ENCODE measurements around the gene AGAP4.
"Not testable (repeated sequence)": the region's sequence is repeated elsewhere in the genome, so short reads cannot be mapped to it uniquely, and the experiment has no call there.

AGAP4 gene

DNA sequence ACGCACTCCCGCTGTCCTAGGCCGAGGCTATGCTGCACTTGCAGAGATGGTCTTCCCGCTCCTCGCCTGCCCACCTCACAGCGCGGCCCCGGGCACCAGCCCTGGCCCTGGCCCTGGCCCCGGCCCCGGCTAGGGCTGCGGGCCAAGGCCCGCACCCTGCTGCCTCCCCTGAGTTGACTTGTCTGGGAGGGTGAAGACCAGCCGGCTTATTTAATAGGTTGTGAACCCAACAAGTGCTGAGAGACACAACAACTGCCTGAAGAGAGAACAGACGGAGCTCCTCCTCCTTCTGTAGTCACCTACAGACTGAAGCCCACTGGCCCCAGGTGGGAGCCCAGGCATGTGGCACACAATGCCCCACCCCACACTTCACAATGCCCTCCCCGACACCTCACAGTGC is at the start of gene AGAP4:
AGAP4 (minus strand) TSS at position 101 of the 400 bp plus-strand sequence. CDS start 153 bp downstream, outside the sequence.
- not testable (repeated sequence) for FAIRE-seq; DNase-seq (ENCODE audit: low spot score)

DNA sequence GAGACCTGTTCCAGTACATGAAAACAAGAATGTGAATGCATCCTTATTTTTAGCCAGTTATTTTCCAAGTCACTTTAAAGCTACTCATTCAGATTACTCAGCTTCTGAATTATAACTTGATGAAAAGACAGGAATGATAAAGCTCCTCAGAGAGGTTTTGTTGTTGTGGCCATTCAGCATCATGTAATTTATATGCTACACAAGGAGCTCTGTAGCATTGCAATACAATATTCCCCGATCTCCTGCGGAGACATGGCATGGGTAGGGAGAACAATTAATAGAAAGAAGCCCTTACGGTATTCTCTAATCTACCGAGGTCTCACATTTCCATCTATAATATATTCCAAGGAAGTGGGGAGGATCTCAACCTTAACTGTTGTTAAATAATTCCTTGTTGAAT is 43.4 kb upstream of the AGAP4 start:
- DNase-seq (ENCODE audit: low spot score); FAIRE-seq: not testable (repeated sequence)

DNA sequence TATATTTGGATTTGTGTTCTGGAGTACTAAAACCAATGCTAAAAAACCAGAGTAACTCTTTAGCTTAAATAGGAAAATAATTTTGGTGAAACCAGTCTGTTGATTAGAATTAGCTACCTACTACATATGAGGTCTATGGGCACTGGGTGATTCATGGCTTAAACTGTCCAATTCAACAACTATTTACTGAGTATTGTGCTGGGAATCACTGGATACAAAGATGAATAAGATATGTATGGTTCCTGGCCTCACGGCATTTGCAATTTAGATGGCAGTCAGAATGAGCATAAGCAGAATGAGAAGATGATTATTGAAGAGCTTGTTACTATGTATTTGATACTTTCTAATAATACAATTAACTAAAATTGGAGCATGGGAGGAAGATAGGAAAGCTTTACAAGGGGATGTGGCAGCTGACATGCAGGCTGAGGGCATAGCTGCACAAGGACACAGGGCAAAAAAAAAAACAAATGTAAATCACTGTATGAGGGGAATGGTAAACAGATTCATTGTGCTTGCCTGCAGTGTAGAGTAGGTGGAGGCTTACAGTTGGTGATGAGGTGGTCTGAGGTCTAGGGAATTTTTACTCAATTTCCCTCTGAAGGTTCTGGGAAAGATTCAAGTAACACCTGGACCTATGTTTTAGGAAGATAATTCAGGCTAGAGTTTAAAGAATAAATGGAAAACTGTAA is 42.4 kb upstream of the AGAP4 start:
- not testable (repeated sequence) for FAIRE-seq; DNase-seq (ENCODE audit: low spot score)

DNA sequence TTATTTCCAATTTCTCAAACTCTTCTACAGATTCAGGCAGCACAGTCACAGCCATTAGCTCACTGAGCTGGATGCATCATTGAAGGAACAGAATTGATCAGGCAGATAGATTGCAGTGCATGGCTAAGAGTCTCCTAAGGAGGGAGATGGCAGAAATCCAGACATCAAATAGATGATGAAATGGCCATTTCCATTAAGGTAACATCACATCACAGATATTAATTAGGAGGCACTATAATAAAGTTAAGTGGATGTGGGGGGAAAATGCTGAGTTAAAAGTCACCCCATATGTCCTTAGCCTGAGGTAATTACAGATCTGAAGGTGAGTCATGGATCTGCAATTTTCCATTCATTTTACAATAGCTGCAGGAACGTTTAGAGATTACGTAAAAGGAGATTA is 35.6 kb upstream of the AGAP4 start:
- FAIRE-seq; DNase-seq (ENCODE audit: low spot score): not testable (repeated sequence)

DNA sequence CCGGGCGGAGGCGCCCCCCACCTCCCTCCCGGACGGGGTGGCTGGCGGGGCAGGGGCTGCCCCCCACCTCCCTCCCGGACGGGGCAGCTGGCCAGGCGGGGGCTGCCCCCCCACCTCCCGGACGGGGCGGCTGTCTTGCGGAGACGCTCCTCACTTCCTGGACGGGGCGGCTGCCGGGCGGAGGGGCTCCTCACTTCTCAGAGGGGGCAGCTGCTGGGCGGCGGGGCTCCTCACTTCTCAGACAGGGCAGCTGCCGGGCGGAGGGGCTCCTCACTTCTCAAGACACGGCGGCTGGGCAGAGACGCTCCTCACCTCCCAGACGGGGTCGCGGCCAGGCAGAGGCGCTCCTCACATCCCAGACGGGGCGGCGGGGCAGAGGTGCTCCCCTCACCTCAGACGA is 18.1 kb upstream of the AGAP4 start:
- not testable (repeated sequence) for DNase-seq (ENCODE audit: low spot score); FAIRE-seq

DNA sequence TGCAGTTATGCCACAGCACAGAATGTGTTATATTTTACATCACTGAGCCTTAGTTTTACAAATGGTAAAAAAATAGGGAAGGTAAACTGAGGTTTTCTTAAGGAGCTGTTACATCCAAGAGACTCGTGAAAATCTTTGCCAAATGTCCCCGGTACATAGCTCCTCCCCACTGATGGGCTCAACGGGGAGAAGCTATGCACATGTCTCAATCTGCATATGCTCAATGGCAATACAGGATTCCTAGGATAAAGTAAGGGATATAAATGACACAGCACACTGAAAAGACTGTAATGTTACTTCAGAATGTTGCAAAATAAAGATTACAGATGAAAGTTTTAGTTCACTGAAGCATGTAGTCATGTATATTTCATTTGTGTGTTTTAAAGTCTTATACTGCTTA is 17.0 kb upstream of the AGAP4 start:
- not testable (repeated sequence) for FAIRE-seq; DNase-seq (ENCODE audit: low spot score)

DNA sequence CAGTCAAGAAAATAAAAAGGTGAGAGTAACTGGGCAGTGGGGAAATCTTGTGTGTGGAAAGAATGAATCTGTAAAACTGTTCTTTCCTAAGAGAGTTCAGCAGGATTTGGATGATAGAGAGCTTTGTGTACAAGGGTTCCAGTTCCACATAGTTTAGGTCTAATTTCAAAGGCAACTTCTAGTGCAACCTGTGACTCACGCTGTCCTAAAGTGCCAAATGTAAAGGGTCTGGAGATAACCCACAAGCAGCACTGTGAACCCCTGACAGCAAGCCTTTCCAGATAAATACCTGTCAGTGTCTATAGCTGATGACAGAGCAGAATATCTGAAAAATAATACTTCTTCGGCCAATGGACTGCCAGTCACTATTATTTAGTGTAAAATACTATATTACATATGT is 16.3 kb upstream of the AGAP4 start:
- FAIRE-seq; DNase-seq (ENCODE audit: low spot score): not testable (repeated sequence)

DNA sequence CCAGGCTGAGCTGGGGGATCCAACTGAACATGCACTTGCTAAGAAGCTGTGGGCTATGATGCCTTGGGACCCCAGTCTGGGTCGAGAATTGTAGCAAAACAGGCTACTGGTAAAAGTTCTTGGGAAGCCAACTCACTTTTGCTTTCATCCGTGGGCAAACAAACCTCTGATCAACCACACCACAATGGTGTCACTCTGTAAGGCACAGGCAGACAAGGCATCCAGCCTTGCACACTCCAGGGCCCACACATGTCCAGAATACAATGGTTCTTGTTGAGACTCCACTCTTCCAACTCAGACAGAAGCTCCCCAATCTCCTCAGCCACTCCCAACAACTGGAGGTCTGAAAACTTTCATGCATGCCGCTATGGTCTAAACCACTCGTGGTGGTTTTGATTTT is 10.6 kb upstream of the AGAP4 start:
- not testable (repeated sequence) for FAIRE-seq

DNA sequence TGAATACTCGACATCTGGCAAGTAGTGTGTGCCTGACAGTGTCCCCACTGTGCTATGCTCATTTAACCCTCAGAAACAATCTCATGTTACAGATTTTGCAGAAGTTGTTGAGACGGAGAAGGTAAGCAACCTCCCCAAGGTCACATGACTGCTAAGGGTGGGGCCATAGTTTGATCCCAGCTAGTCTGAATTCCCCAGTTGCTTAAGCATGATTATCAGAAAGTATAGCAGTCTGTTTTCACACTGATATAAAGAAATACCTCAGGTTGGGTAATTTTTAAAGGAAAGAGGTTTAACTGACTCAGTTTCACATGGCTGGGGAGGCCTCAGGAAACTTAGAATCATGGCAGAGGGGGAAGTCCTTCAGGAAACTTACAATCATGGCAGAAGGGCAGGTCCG is 1.2 kb upstream of the AGAP4 start:
- FAIRE-seq; DNase-seq (ENCODE audit: low spot score): not testable (repeated sequence)

More for the DNA sequence above, 10.6 kb upstream of the AGAP4 start:
- DNase-seq (ENCODE audit: low spot score), result not testable (repeated sequence)

DNA sequence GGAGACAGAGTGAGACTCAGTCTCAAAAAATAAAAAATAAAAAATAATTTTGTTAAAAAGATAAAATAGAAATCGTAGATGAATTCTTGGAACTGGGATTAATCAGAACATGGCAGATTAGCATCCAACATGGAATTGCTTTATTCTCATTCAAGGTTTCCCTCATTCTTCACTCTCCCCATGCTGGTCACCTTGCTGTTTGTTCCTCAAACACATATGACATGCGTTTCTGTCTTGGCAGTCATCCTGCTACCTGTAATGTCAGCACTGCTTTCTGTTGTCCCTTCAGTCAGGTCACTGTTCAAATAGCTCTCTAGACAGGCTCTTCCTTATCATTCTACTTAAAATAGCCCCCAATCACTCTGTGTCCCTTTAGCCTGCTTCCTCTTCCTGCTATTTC is 24.4 kb downstream of the AGAP4 start:
- FAIRE-seq; DNase-seq (ENCODE audit: low spot score): not testable (repeated sequence)

DNA sequence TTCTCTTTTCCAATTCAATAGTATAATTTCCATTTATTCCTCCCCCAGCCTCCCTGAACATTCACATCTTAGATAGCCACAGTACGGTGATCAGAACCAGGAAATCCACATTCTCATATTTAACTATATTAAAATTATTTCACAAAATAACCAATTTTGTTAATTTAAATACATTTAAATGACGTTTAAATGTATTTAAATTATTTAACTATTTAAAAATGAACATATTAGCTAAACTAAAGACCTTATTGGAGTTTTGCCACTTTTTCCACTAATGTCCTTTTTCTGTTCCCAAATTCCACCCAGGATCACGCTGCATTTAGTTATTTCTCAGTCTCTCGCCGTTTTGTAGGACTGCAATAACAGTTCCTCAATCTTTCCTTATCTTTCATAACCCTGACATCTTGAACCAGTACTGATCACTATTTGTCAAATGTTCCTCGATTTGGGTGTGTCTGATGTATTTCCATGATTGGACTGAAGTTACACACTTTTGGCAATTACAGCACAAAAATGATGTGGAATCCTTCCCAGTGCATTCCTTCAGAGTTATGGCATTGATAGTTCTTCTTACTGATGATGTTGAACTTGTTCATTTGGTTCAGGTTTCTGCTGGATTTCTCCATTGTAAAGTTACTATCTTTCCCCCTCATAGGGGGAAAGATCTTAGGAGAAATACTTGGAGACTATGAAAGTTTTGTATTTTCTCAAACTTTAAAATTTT is 27.0 kb downstream of the AGAP4 start:
- not testable (repeated sequence) for FAIRE-seq; DNase-seq (ENCODE audit: low spot score)

DNA sequence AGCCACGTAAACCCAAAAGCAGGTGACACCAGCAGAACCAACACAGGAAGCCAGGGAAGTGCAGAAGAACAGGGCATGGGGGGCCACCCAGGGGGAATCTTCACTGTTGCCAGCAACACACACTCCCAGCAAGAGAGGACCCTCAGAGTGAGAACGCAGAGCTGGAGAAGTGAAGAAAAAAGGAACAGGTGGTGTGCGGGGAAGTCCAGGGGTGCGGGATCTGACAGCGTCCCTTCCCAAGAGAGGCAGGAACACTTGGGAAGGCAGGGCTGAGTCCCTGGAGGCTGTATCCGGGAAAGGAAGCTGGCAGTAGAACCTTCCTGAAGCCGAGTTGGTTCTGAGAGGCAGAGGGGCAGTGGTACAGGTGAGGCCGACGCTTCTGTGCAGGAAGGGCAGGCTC is 27.7 kb downstream of the AGAP4 start:
- FAIRE-seq, result no peak
- no peak for DNase-seq (ENCODE audit: low spot score)

DNA sequence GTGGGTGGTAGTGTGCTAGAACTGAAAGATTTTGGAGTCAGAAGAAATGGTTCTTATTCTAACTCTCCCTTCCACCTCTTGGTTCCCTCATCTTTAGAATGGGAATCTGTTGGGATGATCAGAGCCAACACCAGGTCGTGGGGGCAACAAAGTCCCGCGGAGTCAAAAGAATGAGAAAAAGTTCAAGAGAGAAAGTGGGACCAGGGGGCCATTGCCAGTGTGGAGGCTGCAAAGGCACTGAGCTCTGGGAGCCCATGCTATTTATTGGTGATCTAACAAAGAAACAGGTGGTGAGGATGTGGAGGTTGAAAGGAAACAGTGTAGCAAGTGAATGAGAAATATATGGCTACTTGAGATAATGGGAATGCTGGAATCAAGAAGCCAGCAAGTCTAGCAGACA is 29.4 kb downstream of the AGAP4 start:
- no peak for DNase-seq (ENCODE audit: low spot score)
- no peak for FAIRE-seq

DNA sequence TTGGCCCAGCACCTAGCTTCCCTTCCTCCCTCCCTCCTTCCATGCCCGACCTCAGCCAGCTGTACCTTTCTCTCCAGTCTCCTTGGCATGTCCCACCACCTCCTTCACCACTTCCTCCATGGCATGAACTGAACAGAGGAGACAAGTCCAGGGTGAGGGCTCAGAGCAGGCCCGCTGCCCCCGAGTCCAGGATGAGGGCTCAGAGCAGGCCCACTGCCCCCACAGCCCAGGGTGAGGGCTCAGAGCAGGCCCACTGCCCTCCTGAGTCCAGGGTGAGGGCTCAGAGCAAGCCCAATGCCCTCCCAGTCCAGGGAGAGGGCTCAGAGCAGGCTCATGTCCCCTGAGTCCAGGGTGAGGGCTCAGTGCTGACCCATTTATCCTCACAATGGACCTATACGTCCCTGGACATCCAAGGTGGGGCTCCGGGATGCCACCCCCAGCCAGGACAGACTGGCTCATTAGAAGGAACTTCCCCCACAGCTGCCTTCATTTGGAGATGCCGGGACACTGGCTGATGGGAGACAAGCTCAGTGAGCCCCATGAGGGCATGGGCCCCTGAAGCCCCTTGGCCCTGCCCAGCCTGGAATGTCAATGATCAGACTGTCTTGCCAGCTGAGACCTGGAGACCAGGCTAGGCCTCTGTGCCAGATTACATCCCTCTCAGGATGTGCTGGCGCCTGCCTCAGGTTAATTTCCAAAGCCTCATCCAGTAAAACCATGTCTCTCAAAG is 30.0 kb downstream of the AGAP4 start:
- DNase-seq (ENCODE audit: low spot score) (no peak), FAIRE-seq (no peak)

DNA sequence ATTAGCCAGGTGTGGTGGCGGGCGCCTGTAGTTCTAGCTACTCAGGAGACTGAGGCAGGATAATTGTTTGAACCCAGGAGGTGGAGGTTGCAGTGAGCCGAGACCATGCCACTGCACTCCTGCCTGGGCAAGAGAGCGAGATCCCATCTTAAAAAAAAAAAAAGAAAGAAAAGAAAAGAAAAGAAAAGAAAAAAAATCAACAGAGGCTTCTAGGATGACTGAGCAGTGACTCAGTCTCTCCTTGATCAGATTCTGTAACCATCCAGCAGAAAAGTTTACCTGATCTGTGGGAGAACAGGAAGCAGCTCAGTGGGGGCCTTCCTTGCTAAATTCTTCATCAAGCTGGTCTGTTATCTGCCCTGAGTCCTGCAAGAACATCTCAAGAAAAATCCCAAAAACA is 33.2 kb downstream of the AGAP4 start:
- not testable (repeated sequence) for DNase-seq (ENCODE audit: low spot score); FAIRE-seq

DNA sequence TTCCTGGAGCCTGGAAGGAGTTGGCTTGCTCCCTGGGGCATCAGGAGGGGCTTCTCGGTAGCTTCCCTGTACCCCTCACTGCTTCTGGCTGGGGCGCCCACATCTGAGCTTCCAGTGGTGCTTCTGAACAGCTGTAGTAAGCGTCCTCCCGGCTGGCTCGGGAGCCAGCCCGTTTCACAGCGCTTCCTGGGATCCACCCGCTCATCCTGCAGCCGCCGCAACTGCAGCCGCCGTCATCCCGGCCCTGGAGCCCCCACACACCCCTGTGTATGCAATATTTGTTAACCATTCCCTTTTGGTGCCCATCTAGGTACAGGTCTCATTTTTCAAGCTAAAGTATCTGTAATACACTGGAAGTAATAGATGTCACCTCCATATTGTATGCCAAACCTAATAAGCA is 34.3 kb downstream of the AGAP4 start:
- FAIRE-seq; DNase-seq (ENCODE audit: low spot score): not testable (repeated sequence)

DNA sequence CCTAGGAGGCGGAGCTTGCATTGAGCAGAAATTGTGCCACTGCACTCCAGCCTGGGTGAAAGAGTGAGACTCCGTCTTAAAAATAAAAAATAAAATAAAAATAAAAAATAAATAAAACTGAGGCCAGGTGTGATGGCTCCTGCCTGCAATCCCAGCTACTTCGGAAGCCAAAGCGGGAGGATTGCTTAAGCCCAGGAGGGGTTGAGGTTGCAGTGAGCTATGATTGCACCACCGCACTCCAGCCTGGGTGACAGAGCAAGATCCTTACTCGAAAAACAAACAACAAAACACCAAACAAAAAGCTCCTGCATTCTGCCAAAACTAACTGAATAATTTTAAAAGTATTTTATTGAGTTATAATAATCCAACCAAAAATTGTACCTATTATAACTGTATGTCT is 36.2 kb downstream of the AGAP4 start:
- no peak for FAIRE-seq

DNA sequence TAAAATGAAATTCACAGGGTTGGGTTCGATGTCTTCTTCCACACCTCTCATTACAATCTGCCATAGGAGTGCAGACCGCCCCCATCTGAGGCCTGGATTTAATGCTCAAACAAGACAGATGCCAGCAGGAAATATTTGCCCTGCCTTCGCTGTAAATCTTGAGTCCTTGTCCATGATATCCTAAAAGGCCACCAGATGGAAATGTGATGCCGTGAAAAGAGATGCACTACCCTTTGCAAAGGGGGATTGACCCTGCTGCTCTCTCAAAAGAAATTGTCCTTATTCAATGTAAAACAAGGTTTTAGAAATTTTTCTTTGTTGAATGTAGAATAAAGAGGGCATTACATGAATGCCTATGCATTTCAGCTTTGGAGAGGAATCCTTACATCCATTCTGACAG is 37.5 kb downstream of the AGAP4 start:
- no peak for FAIRE-seq
- no peak for DNase-seq (ENCODE audit: low spot score)

More for the DNA sequence above, 36.2 kb downstream of the AGAP4 start:
- no peak for DNase-seq (ENCODE audit: low spot score)

DNA sequence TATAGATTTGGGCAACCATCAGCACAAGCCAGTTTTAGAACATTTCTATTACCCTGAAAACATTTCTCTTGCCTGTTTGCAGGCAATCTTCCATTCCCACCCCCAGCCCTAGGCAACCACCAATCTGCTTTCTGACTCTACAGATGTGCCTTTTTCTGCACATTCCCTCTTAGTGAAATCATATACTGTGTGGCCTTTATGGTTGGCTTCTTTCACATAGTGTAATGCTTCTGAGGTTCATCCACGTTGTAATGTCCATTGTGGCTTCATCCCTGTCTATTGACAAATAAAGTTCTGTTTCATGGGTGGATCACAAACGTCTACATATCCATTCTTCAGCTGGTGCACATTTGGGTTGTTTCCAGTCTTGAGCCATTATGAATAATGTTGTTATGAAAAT is 42.3 kb downstream of the AGAP4 start:
- DNase-seq (ENCODE audit: low spot score); FAIRE-seq: not testable (repeated sequence)

DNA sequence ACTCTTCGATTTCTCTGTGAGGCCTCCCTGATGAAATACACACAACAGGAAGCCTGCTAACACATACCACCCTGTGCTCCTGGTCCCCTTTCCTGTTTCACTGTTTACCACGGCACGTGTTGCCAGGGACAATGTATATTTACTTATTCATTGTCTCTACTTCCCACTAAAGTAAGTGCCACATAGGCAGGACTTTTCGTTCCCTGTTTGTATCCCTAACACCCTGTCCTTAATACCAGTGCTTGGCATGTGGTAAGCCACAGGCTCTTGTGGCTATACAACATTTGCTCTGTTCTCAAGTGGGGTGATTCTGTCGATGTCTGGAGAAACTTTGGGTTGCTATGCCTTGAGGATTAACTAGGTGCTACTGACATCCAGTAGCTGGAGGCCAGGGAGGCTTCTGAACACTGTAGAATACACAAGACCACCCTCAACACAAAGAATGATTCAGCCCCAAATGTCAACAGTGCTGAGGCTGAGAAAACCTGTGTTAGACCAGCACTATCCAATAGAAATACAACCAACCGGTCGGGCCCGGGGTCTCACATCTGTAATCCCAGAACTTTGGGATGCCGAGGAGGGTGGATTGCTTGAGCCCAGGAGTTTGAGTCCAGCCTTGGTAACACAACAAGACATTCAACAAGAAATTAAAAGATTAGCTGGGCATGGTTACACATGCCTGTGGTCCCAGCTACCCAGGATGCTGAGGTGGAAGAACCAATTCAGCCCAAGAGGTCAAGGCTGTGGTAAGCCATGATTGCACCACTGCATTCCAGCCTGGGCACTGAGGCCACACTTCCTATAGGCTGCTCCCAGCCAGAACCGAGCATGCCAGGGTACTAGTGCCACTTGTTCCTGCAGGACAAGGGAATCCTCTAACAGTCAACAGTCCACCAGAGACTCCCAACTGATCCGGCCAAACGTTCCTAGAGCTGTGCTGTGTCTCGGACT is 44.0 kb downstream of the AGAP4 start:
- not testable (repeated sequence) for FAIRE-seq; DNase-seq (ENCODE audit: low spot score)

DNA sequence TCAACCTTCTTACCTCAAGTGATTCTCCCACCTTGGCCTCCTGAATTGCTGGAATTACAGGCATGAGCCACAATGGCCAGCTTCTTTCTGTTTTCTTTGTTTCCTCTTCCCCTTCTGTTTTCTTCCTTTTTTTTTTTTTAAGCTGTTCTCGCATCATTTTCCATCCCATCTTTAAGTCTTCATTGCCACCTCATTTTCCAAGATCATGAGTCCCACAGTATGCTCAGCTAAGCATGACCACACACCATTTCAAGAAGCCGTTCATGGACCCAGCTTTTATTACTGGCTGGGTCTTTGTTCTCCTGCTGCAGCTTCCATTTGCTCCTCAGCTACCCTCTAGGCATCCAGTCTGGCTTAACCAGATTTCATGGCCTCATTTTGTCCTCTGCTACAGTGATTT is 52.5 kb downstream of the AGAP4 start:
- FAIRE-seq; DNase-seq (ENCODE audit: low spot score): not testable (repeated sequence)

All from urothelium cell line (cell line).